K562 (cell line): ENCODE results near the gene ZMYND8.

Experiments used
- MAX ChIP-seq: sonication (generic); formaldehyde crosslinking; IDR thresholded peaks from 2 replicates; pipeline ENCODE4 v1.9.0; 2022; ENCODE audit warnings: mild to moderate bottlenecking, missing genetic modification reagents
- NCOR1 ChIP-seq: fragments of 450-650 bp; IDR thresholded peaks from 2 replicates; pipeline ENCODE4 v1.6.1; 2016; ENCODE audit warnings: mild to moderate bottlenecking, moderate library complexity
- SETDB1 ChIP-seq: IDR thresholded peaks from one replicate; pipeline ENCODE4 v1.6.1; 2012; ENCODE audit warnings: low read length, control low read depth, inconsistent platforms
- SP1 ChIP-seq: sonication (generic); formaldehyde crosslinking; IDR thresholded peaks from 2 replicates; pipeline ENCODE4 v1.8.1; 2022; ENCODE audit warnings: mild to moderate bottlenecking, missing genetic modification reagents

DNA sequence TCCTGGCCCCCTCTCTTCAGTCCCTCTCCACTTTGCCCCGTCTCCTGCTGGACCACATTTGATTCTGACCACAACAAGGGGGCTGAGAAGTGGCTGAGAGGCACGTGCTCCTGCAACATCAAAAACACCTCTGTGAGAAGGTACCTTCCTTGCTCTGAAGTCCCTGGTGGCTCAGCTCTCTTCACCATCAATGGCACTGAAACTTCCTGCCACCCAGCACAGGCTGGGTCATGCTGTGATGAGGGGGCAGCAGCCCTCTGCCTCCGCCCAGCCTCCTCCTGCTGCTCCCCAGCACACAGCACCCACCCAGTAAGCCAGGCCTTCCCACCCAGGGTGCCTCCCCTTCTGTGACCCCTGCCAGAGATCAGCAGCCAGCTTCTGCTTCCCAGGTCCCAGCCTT lies 10.3 kb downstream of the ZMYND8 start:
- TF ChIP-seq NCOR1 (no peak), SP1 (no peak), SETDB1 (no peak), MAX (no peak)
